ENCODE data around the gene GBX1. TPM values are rescaled to one million over a fixed set of nuclear protein-coding genes. Genes with fewer than 3 reads are reported as not detected.

The GBX1 gene
- total RNA-seq, 2 donors from 2014 or later = not detected

- DNase-seq (no peak), ATAC-seq (no peak)
- intact Hi-C loops (cut with DNase I, micrococcal nuclease) = loop anchor here in 1 of 2 donors (5.0 kb wide), 1 partner anchor 50 kb away; no protein-coding TSS in a partner anchor
Measured at GRCh38 chr7:151122276-151122675, 45.2 kb downstream of the GBX1 start.

- intact Hi-C loops (cut with DNase I, micrococcal nuclease) = loop anchor here in 1 of 2 donors (5.0 kb wide), 1 partner anchor 51 kb away; no protein-coding TSS in a partner anchor
- DNase-seq (no peak), ATAC-seq (no peak)
Measured at GRCh38 chr7:151121380-151122170, 45.9 kb downstream of the GBX1 start.

- intact Hi-C loops (cut with DNase I, micrococcal nuclease) = loop anchor here in 1 of 2 donors (5.0 kb wide), 1 partner anchor 51 kb away; no protein-coding TSS in a partner anchor
- DNase-seq = no peak
- ATAC-seq = no peak
Measured at GRCh38 chr7:151120896-151121295, 46.6 kb downstream of the GBX1 start.

- intact Hi-C loops (cut with DNase I, micrococcal nuclease) = loop anchor here in 1 of 2 donors (5.0 kb wide), 1 partner anchor 52 kb away; no protein-coding TSS in a partner anchor
- DNase-seq (no peak), ATAC-seq (no peak)
Measured at GRCh38 chr7:151119902-151120301, 47.6 kb downstream of the GBX1 start.

- DNase-seq (no peak), ATAC-seq (no peak)
- intact Hi-C loops (cut with DNase I, micrococcal nuclease) = no loop called here
Measured at GRCh38 chr7:151119055-151119415, 48.5 kb downstream of the GBX1 start.

GRCh38 chr7:151118108-151119054 lies 49.1 kb downstream of the GBX1 start:
- DNase-seq (no peak), ATAC-seq (no peak)
- intact Hi-C loops (cut with DNase I, micrococcal nuclease) = no loop called here

- intact Hi-C loops (cut with DNase I, micrococcal nuclease) = no loop called here
- DNase-seq = no peak
- ATAC-seq = no peak
Measured at GRCh38 chr7:151117565-151117964, 49.9 kb downstream of the GBX1 start.

- DNase-seq (no peak), ATAC-seq (no peak)
- intact Hi-C loops (cut with DNase I, micrococcal nuclease) = no loop called here
Measured at GRCh38 chr7:151116603-151117440, 50.7 kb downstream of the GBX1 start.

- intact Hi-C loops (cut with DNase I, micrococcal nuclease) = no loop called here
- peak; percentile 78 for ATAC-seq
- DNase-seq = peak; percentile 63 to 90
Measured at GRCh38 chr7:151115836-151116418, 51.6 kb downstream of the GBX1 start.

GRCh38 chr7:151115121-151115835 lies 52.2 kb downstream of the GBX1 start:
- intact Hi-C loops (cut with DNase I, micrococcal nuclease) = no loop called here
- peak; percentile 46 for ATAC-seq
- DNase-seq = no peak

GRCh38 chr7:151114151-151115090 lies 53.1 kb downstream of the GBX1 start:
- ATAC-seq (peak; percentile 54), DNase-seq (peak in 1 of 2 donors; percentile 32)
- intact Hi-C loops (cut with DNase I, micrococcal nuclease) = no loop called here

- no peak for ATAC-seq
- DNase-seq = no peak
- intact Hi-C loops (cut with DNase I, micrococcal nuclease) = no loop called here
Measured at GRCh38 chr7:151113344-151114150, 53.9 kb downstream of the GBX1 start.

- intact Hi-C loops (cut with DNase I, micrococcal nuclease) = no loop called here
- DNase-seq = peak; percentile 64 to 86
- peak; percentile 74 for ATAC-seq
Measured at GRCh38 chr7:151110941-151111645, 56.4 kb downstream of the GBX1 start.

- ATAC-seq (no peak), DNase-seq (no peak)
- intact Hi-C loops (cut with DNase I, micrococcal nuclease) = no loop called here
Measured at GRCh38 chr7:151110236-151110940, 57.1 kb downstream of the GBX1 start.

All from left colon (tissue), 2 donors.